NCI-H345 (cell line): ENCODE results near the gene MEGF6.

Experiments
- DNase-seq: peaks from one replicate; lab custom pipeline; 2025; lab: John Stamatoyannopoulos, UW

The MEGF6 gene

DNA sequence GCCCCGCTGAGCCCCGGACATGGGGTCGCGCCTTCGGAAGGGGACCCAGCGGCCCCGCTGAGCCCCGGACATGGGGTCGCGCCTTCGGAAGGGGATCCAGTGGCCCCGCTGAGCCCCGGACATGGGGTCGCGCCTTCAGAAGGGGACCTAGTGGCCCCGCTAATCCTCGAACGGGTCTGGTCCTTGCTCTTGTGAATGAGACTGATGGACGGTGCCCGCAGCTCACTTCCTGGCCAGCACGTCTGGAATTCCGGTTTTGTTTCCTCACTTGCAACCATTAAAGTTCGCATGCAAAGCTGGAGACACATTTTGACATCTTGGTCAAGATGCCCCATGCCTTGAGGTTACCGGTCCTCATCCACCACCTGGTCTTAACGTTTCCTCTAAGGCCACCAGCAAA, 33.0 kb upstream of the MEGF6 start:
- DNase-seq: no peak

DNA sequence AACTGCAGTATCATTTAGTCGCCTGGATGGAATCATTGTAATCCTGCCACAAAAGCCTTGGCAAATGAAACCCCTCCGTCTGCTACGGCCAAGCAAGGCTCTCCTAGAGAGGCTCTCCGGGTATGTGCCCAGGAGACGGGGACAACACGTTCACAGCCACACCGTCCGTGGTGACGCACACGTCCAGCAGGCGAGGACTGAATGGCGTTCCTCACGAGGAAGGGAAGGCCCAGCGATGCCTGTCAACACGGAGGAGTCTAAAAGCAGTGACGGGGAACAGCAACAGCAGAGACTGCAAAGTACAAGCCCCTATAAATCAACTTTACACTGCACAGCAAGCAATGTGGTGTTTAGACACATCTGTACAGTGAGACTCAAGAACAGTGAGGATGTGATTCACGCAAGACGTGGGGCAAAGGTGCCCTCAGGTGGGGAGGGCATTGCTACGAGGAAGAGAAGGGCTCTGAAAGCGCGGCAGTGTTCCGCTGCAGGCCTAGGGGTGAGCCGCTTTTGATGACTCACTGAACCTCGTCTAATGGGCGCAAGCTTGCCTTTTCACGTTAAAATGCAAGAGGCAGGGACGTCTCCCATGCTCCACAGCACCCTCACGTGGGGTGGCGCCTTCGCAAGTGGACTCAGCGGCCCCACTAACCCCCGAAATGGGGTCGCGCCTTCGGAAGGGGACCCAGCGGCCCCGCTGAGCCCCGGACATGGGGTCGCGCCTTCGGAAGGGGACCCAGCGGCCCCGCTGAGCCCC, 31.8 kb upstream of the MEGF6 start:
- no peak for DNase-seq

DNA sequence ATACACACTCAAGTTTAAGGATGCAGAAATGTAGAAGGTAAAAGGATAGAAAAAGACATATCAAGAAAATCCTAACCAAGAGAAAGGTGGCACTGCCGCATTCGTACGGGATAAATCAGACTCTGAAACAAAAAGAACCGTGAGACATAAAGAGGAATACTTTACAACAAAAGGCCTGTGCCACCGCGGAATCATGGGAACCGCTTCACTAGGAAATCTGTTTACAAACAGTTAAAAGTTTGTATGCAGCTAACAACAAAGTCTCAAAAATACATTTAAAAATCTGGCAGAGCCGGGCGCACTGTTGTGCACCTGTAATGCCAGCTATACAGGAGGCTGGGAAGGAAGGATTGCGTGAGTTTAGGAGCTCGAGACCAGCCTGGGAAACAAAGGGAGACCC, 30.5 kb upstream of the MEGF6 start:
- no peak for DNase-seq

DNA sequence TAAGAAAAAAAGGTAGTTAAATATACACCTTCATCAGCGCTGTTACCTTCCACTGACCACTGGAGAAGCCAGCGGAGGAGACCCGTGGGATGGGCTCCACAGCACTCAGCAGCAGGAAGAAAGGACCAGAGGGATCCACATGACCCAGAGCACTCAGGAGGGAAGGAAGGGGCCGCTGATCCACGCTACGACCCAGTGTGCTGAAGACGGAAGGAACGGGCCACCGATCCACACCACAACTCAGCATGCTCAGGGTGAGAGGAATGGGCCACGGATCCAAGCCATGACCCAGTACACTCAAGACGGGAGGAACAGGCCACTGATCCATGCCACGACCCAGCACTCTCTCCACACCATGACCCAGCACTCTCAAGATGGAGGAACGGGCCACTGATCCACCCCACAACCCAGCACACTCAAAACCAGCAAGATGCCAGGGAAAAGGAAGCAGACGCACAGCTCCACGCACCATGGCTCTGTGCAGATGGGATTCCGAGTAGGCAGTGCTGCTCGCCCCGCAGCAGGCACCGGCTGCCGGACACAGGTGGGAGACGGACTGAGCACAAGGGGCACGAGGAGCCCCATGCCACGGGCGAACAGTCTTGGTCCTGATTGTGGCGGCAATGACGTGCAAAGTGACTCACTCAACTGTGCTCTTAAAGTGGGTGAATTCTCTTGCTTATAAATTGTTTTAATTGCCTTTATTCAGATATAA, 29.9 kb upstream of the MEGF6 start:
- DNase-seq: no peak

DNA sequence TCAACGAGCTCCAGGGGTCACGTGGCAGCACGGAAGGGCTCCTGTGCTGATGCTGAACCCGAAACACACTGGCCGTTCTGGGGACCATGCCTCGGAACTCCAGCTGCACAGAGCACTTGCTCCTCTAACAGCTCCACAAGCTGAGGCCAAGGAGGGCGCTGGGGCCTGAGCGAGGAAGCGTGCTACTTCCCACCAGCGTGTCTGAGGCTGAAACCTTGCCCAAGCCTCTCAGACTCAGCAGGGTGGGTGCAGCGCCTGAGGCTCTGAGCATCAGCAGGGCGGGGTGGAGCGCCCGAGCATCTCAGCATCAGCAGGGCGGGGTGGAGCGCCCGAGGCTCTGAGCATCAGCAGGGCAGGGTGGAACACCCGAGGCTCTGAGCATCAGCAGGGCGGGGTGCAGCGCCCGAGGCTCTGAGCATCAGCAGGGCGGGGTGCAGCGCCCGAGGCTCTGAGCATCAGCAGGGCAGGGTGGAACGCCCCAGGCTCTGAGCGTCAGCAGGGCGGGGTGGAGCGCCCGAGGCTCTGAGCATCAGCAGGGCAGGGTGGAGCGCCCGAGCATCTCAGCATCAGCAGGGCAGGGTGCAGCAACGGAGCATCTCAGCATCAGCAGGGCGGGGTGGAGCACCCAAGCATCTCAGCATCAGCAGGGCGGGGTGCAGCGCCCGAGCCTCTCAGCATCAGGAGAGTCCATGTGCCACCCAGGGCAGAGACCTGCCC, 29.0 kb upstream of the MEGF6 start:
- DNase-seq: no peak

DNA sequence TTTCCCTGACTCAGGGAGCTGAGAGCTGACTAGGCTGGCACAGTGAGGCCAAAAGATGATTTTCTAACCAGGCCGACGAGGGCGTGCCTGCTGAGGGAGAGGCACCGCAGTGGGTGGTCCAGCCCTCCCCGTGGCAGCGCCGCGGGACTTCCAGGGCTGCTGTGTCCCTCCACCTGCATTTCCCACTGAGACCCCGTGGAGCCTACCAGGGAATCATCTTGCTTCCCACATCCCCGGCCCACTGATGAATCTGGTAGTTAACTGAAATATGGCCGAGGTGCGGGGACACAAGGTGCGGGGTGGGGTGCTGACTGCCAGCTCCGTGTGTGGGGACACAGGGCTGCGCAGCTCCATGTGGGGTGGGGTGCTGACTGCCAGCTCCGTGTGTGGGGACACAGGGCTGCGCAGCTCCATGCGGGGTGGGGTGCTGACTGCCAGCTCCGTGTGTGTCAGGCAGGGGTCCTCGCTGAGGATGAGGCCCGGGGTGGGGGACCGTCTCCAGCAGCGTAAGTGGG, 28.1 kb upstream of the MEGF6 start:
- no peak for DNase-seq

DNA sequence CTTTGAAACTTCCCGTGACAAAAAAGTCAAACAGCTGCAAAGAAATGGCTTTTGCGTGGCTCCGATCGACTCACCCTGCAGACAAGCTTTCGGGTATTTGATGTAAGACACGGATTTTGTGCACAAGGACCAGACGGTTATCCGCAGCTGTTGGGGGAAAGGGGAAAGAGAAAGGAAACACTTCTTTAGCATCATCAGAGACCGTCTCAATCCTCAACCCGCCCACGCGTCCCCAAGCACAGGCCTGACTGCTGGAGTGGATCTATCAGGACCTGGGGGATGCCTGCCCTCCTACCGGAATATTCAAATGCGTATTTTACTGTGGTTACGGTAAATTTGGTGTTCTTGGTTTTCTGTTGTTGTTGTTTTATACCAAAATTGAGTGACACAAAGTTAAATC, 27.4 kb upstream of the MEGF6 start:
- no peak for DNase-seq

DNA sequence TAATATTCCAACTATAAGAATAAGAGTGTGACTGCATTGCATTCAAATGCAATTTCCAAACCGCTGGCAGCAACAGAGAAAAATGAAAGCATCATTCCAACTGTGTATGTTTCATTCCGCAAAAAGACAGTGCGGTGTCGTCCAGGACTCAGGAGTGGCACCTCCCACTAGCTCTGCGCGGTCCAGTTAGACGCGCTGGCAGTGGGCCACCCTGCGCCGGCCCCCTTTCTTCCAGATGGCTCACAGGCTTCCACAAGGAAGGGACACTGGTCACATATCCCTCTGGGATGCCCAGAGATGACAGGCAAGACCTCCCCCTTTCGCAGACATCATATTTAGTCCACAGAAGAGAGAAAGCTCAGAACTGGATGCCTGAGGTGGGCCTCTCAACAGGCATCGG, 26.7 kb upstream of the MEGF6 start:
- no peak for DNase-seq

DNA sequence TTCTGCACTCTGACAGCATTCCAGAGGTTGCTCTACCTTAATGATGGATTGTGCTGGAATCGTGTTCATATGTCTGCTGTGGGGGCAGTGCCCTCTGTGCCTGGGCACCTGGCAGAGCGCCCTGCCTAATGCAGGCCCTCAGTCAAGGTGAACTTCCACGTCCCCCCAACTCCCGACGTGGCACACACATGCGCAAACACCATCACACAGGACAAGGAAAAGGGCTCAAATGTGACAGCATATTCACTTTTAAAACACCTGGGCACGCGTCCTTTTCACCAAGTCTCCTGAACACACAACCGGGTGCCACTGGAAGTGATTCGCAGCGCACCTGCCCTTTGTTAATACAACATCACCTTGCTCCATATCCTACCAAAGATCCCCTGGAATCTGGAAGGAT, 25.2 kb upstream of the MEGF6 start:
- DNase-seq: no peak

DNA sequence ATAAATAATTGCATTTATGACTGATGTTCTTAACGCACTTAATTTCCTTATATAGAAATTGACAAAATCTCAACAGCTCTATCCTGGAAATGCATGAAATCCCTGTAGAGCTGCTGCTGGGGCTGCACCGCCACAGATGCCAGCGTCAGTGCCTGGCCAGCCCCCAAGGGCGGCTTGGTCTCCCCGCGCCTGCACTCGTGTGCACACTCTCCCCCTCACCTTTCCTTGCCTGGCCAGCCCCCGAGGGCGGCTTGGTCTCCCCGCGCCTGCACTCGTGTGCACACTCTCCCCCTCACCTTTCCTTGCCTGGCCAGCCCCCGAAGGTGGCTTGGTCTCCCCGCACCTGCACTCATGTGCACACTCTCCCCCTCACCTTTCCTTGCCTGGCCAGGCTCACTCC, 24.8 kb upstream of the MEGF6 start:
- DNase-seq: no peak

DNA sequence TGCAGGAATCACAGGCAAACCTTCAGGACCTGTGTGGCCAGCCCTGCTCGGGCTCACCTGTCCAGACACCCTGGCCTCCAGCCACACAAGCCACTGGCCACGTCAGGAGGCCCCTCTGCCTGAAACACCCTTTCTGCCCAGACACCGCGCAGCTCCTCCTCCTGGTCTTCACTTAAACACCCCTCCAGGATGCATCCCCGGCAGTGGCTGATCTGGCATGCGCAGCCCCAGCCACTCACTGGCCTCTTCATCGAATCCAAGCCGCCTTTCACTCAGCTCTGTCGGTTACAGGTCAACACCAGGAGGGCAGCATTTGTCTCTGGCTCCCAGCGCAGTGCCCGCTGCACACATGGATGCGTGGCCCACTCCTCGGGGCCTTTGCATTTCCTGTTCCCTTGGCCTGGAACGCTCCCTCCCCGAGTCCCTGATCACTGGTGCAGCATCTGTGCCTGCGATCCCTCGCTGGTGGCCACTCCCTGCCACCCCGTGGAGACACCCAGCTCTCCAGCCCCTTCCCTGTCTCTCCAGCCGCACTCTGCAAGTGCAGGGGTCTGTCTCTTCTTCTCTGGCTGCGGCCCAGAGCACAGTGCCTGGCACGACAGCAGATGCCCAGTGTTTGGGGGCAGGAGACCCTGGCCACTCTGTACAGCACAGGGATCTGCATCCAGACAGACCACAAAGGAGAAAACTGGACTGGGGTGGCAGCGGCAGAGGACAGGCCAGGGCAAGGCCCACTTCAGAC, 22.9 kb upstream of the MEGF6 start:
- DNase-seq: no peak

DNA sequence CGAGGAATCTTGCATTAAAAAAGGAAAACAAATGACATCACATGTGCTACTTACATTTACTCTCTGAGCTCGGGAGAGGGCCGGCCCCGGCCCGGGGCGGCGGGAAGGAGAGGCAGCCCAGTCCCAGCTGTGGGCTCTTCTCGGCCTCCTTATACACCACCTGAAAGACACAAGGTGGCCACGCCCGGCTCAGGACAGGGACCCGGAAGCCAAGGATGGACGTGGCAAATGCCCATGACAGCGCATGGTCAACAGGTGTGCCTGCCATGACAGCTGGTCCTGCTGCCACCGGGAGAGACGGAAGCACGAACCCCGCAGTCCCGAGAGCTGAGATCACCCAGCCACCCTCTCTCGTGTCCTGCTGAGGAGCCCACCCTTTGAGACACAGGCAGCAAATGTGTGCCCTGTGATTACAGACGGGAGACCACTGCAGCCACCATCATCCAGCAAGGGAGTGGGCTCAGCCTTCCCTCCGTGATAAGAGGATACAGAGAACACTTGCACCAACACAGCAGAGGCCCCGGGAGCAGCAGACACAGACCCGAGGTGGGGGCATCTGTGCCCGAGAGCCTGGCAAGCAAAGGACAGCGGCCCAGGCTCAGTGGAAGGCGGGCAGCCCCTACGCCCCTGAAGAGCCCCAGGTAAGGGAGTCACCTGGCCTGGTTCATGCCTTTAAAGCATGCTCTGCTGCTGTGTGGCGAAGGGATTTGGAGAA, 22.2 kb upstream of the MEGF6 start:
- DNase-seq: no peak

DNA sequence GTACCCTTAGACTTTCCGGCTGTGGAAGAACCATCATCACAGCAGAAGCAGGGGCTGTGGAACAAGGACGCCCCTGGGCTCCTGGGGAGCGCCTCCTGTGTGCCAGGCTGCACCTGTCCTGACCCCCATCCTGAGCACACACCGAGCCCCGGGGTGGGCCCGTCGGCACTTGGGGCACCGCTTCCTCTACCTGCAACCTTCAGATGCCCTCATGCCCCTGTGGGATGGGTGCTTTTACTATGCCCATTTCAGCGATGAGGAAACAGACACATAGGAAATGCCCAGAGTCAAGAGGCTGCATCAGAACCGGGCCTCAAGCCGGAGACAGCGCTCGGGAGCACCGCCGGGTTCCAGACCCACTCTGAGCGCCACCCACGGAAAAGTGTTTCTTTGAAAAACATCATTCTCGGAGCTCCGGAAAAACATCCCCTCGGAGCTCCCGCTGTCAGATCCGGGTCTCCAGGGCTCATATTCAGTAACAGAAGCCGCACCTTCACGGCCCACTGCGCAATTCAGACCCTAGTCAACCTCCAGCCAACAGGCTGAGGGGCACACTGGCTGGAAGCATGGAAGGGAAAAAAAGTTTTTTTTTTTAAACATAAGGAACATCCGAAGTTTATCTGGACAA, 21.5 kb upstream of the MEGF6 start:
- DNase-seq: no peak

DNA sequence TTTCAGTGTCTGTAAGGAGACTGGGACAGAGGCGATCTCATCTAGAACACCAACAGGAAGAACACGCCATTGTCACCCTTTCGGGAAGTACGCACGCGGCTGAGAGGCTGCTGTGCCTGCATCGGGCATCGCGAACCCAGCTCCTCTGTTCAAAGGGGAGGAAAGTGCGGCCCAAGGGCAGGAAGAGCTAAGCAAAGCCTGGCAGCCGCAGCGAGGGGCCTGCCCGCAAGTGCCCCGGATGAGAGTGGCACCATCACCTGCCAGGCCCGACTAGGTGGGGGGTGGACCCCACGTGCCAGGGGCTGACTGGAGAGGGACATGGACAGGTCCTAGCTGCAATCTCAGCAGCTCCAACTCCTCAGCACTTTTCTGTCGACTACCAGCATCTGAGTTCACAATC, 21.0 kb upstream of the MEGF6 start:
- no peak for DNase-seq

DNA sequence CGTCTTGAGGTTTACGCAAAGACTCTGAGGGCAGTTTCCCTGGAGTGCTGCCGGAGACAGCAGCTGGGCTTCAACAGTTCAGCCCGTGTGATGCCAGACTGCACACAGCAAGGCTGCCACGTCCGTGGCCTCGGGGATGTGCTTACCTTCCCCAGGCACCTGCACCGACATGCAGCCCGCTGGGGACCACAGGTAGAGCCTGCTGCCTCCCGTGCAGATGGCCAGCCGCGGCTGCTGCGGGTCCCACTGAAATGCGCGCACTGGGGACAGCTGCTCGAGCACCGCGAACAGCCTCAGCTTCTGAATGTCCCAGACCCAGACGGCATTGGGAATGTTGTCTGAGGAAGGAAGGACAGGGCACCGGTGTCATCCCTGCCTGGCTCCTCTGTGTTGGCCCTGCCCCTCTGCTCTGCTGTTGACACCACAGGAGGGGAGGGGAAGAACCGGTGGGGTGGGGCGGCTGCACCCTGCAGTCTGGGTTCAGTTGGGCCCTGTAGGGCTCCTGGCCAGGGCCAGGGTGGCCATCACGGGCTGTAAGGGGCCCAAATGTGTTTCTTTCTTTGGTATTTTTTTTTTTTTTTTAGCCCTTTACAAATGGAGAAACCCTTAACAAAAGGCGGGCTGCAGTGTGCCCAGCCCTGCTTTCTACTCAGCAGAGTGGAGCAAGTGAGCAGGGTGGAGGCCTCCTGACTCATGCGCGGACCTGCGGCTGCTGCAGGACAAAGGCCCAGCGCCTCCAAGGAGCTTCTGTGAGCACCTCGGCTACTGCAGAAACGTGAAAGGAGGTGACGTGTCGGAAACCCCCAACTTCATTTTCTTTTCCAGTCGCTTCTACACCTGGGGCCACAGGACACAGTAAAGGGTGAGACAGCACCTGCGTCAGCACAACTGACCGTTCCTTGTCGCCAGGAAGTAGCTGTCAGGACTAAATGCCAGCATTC, 20.3 kb upstream of the MEGF6 start:
- DNase-seq: no peak

DNA sequence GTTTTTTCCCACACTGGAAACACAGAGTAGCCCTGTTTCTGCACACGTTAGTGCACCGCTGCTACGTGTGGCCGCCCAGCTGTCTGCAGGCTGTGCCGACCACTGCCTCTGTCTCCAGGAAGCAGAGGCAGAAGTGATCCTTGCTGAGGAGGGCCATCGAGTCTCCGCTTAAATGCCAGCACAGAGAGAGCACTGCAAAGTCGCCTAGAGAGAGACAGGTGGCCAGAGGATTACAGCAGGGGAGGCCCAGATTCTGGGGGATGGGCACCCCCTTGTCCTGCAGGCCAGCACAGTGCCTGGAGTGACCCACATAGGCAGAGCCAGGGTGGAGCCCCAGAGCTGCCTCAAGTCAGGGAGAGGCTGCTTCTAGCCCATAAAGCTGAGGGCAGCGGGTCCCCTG, 19.6 kb upstream of the MEGF6 start:
- DNase-seq: no peak

DNA sequence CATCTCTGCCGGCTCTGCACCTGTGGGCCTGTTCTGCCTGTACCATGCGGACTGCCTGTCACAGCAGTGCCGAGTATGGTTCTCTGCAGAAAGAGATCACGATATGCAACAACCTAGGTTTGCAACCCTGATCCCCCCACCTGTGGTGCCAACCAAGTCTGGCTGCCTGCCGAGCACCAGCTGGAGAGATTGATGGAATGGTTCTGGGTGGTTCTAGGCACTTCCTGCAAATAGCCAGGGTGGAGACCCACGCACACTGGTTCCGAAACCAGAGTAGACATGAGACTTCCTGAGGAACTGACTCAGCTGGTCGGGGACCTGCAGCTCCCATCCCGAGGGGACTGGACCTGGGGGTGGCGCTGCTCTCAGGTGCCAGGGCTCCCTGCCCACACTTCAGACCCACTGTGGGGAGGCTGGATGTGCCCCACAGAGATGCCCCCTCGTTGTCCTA, 18.9 kb upstream of the MEGF6 start:
- DNase-seq: no peak

DNA sequence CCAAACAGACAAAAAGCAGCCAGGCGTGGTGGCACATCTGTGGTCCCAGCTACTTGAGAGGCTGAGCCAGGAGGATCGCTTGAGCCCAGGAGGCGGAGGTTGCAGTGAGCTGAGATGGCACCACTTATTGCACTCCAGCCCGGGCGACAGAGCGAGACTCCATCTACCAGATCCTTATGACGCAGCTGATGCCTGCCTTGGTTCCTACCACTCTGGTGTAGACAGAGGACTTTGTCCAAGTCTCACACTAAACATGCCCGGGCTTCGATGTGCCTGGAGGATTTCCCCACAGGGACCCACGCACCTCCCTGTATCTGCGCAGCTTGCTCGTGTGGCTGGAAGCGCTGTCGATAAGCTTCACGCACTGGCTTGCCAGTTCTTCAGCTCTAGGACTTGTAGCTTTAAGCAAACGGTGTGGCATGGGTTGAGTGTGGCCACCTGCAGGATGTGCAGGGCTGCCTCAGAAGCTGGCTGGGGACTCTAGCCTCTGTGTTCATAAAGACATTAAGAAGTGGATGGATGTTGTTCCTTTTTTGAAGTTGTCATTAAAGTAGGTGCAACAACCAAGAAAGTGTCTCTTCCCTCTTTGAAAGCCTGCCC, 18.4 kb upstream of the MEGF6 start:
- DNase-seq: no peak

DNA sequence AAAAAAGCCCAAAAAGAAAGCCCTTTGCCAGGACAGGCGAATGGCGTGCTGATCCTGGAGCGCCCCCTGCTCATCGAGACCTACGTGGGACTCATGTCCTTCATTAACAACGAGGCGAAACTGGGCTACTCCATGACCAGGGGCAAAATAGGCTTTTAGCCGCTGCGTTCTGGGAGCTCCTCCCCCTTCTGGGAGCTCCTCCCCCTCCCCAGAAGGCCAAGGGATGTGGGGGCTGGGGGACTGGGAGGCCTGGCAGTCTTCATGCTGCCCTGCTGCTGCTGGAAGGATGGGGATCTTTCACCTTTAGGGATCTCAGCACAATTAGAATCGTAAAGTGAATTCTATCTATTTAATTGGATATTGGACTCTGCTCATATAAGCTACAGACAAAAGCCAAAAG, 17.1 kb upstream of the MEGF6 start:
- no peak for DNase-seq
